ENCODE results near the gene ADRB1. TPM values are rescaled to one million over a fixed set of nuclear protein-coding genes. Genes with fewer than 3 reads are reported as not detected.

The ADRB1 gene
- total RNA-seq, 4 donors from 2014 or later: 0.13 to 0.66 (median 0.18) TPM; not detected in 1

DNA sequence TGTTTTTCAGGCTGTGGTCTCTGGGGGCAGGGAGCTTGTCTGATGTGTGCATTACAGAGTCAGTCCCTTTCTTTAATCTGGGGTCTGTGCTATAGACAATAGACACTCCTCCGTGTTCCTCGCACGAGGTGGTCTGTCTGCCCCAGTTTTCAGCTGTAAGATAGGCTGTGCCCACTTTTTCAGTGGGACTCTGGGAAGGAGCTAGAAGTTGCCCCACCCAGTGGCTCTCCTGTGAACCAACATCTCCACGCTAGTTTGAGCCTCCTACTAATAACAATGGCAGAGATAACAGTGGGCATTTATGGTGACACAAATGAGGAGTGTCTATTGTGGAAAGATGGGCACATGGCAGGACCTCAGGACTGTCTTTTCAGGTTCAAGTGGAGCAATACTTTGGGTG, 44.0 kb downstream of the ADRB1 start:
- Histone ChIP-seq H3K27me3 (no peaks in the 10 kb centered on the region), H3K4me1 (no peaks in the 10 kb centered on the region), H3K27ac (no peak overlapping the region), H3K9me3 (no peaks in the 10 kb centered on the region), H3K4me3 (no peak overlapping the region), H3K36me3 (no peaks in the 10 kb centered on the region)
- DNase-seq: no peak
- ATAC-seq: no peak
- in situ Hi-C loops (cut with MboI; ENCODE audit: low sequenced_read_pairs in 4 of 4) (no loop called here), intact Hi-C loops (cut with DNase I; ENCODE audit: low total_unique reads) (no loop called here)
- no peak for TF ChIP-seq POLR2A (IDR thresholded peaks at IDR 0.05)
- no peak for TF ChIP-seq CTCF (IDR thresholded peaks at IDR 0.05 in 4 of 5, conservative IDR thresholded peaks at IDR 0.05 in 1 of 5)

GRCh38 chr10:114094795-114095194, 51.1 kb downstream of the ADRB1 start:
- Histone ChIP-seq H3K4me1 (no peaks in the 10 kb centered on the region), H3K27me3 (no peaks in the 10 kb centered on the region), H3K36me3 (no peaks in the 10 kb centered on the region), H3K27ac (no peak overlapping the region), H3K4me3 (no peak overlapping the region), H3K9me3 (no peaks in the 10 kb centered on the region)
- DNase-seq (no peak), ATAC-seq (no peak)
- intact Hi-C loops (cut with DNase I; ENCODE audit: low total_unique reads): no loop called here
- in situ Hi-C loops (cut with MboI; ENCODE audit: low sequenced_read_pairs in 4 of 4): no loop called here
- TF ChIP-seq CTCF (IDR thresholded peaks at IDR 0.05 in 4 of 5, conservative IDR thresholded peaks at IDR 0.05 in 1 of 5) (no peak), POLR2A (IDR thresholded peaks at IDR 0.05) (no peak)

- intact Hi-C loops (cut with DNase I; ENCODE audit: low total_unique reads) (no loop called here), in situ Hi-C loops (cut with MboI; ENCODE audit: low sequenced_read_pairs in 4 of 4) (no loop called here)
- H3K27ac ChIP-seq: no peak overlapping the region
- peaks cover 3 to 7% (median 6%) of the 10 kb centered on the region in 3 donors for H3K27me3 ChIP-seq
- H3K36me3 ChIP-seq: no peaks in the 10 kb centered on the region
- H3K9me3 ChIP-seq: no peaks in the 10 kb centered on the region
- DNase-seq (no peak), ATAC-seq (no peak)
- H3K4me1 ChIP-seq: peaks cover under 1 to 2% of the 10 kb centered on the region in 2 donors
- H3K4me3 ChIP-seq: no peak overlapping the region
- TF ChIP-seq POLR2A (IDR thresholded peaks at IDR 0.05) (no peak), CTCF (IDR thresholded peaks at IDR 0.05 in 4 of 5, conservative IDR thresholded peaks at IDR 0.05 in 1 of 5) (no peak)
These were observed 52.1 kb downstream of the ADRB1 start for GRCh38 chr10:114095559-114096337.

Other genes starting within 250 kb of the ADRB1 start
- 1 to 10 TPM; 2.6 to 4.7 (median 3.8) TPM for gene DCLRE1A, start 189.8 kb upstream of the ADRB1 start, total RNA-seq
- gene NHLRC2, start 189.2 kb upstream of the ADRB1 start, total RNA-seq: 100 to 1,000 TPM in 1 of 4 donors, 10 to 100 TPM in 3; 11.4 to 109 (median 40.7) TPM
- gene CCDC186, start 130.3 kb downstream of the ADRB1 start, total RNA-seq: 10 to 100 TPM in 2 of 4 donors, 1 to 10 TPM in 2; 8.8 to 14.5 (median 9.8) TPM
- gene TDRD1, start 135.5 kb downstream of the ADRB1 start, total RNA-seq: under 1 TPM in 1 of 4 donors, not detected in 3; 0.10 TPM
- under 1 TPM in 1 of 4 donors, not detected in 3; 0.20 TPM for gene VWA2, start 195.4 kb downstream of the ADRB1 start, total RNA-seq

All from gastrocnemius medialis (tissue), 4 donors.